Measurements from ENCODE around the gene PAGE2B. TPM values are rescaled to one million over a fixed set of nuclear protein-coding genes. Genes with fewer than 3 reads are reported as not detected.

PAGE2B gene
- total RNA-seq, 1 donor from 2014 or later: not detected

- H3K9ac ChIP-seq (ENCODE audit: low read length): no peak overlapping the region
- no peaks in the 10 kb centered on the region for H3K27me3 ChIP-seq (ENCODE audit: insufficient read depth, low read length)
- Mint-ChIP-seq H3K27ac (ENCODE audit: unreplicated experiment) (no peak overlapping the region), H3K9me3 (ENCODE audit: unreplicated experiment) (no peaks in the 10 kb centered on the region), H3K4me3 (ENCODE audit: unreplicated experiment) (no peak overlapping the region), H3K4me1 (ENCODE audit: low read depth, unreplicated experiment) (no peaks in the 10 kb centered on the region), H3K36me3 (ENCODE audit: low read depth, unreplicated experiment) (no peaks in the 10 kb centered on the region), H3K27me3 (ENCODE audit: low read depth, unreplicated experiment) (peaks cover 3% of the 10 kb centered on the region)
- H3K27ac ChIP-seq (ENCODE audit: low read depth, low read length): no peak overlapping the region
- no peak overlapping the region for H3K4me2 ChIP-seq (ENCODE audit: low read length)
- H3K36me3 ChIP-seq (ENCODE audit: insufficient read depth, low read length): no peaks in the 10 kb centered on the region
- no peak for DNase-seq (ENCODE audit: low read depth)
- H4K20me1 ChIP-seq (ENCODE audit: insufficient read depth, low read length): no peaks in the 10 kb centered on the region
- no peak overlapping the region for H2AFZ ChIP-seq (ENCODE audit: low read depth, low read length)
- H3K9me3 ChIP-seq (ENCODE audit: insufficient read depth, low read depth, low read length): no peaks in the 10 kb centered on the region
- TF ChIP-seq EZH2 (IDR thresholded peaks at IDR 0.05; ENCODE audit: insufficient read depth, low read length) (no peak), CTCF (IDR thresholded peaks at IDR 0.05; ENCODE audit: insufficient read depth, low read depth, low read length) (no peak)
- FAIRE-seq: no peak
- H3K4me3 ChIP-seq (ENCODE audit: insufficient read depth, low read depth, low read length): no peak overlapping the region
- no peaks in the 10 kb centered on the region for H3K79me2 ChIP-seq (ENCODE audit: insufficient read depth, low read length)
- H3K4me1 ChIP-seq (ENCODE audit: insufficient read depth, low read length): no peaks in the 10 kb centered on the region
Observed at GRCh38 chrX:55099162-55099561, 24.3 kb downstream of the PAGE2B start.

- H3K27me3 ChIP-seq (ENCODE audit: insufficient read depth, low read length): no peaks in the 10 kb centered on the region
- H3K27ac ChIP-seq (ENCODE audit: low read depth, low read length): no peak overlapping the region
- DNase-seq (ENCODE audit: low read depth) (no peak), FAIRE-seq (no peak)
- Mint-ChIP-seq H3K27ac (ENCODE audit: unreplicated experiment) (no peak overlapping the region), H3K4me1 (ENCODE audit: low read depth, unreplicated experiment) (no peaks in the 10 kb centered on the region), H3K9me3 (ENCODE audit: unreplicated experiment) (no peaks in the 10 kb centered on the region), H3K4me3 (ENCODE audit: unreplicated experiment) (no peak overlapping the region), H3K36me3 (ENCODE audit: low read depth, unreplicated experiment) (no peaks in the 10 kb centered on the region), H3K27me3 (ENCODE audit: low read depth, unreplicated experiment) (peaks cover 3% of the 10 kb centered on the region)
- H3K4me3 ChIP-seq (ENCODE audit: insufficient read depth, low read depth, low read length): no peak overlapping the region
- H3K79me2 ChIP-seq (ENCODE audit: insufficient read depth, low read length): no peaks in the 10 kb centered on the region
- TF ChIP-seq CTCF (IDR thresholded peaks at IDR 0.05; ENCODE audit: insufficient read depth, low read depth, low read length) (no peak), EZH2 (IDR thresholded peaks at IDR 0.05; ENCODE audit: insufficient read depth, low read length) (no peak)
- no peak overlapping the region for H2AFZ ChIP-seq (ENCODE audit: low read depth, low read length)
- no peaks in the 10 kb centered on the region for H3K9me3 ChIP-seq (ENCODE audit: insufficient read depth, low read depth, low read length)
- H3K36me3 ChIP-seq (ENCODE audit: insufficient read depth, low read length): no peaks in the 10 kb centered on the region
- no peaks in the 10 kb centered on the region for H4K20me1 ChIP-seq (ENCODE audit: insufficient read depth, low read length)
- no peak overlapping the region for H3K4me2 ChIP-seq (ENCODE audit: low read length)
- no peak overlapping the region for H3K9ac ChIP-seq (ENCODE audit: low read length)
- H3K4me1 ChIP-seq (ENCODE audit: insufficient read depth, low read length): no peaks in the 10 kb centered on the region
Observed at GRCh38 chrX:55102754-55103153, 27.9 kb downstream of the PAGE2B start.

- FAIRE-seq (no peak), DNase-seq (ENCODE audit: low read depth) (no peak)
- H3K9me3 Mint-ChIP-seq (ENCODE audit: unreplicated experiment): no peaks in the 10 kb centered on the region
Observed at GRCh38 chrX:55107262-55107661, 32.4 kb downstream of the PAGE2B start.

More at GRCh38 chrX:55107262-55107661, 32.4 kb downstream of the PAGE2B start:
- H3K36me3 ChIP-seq (ENCODE audit: insufficient read depth, low read length): no peaks in the 10 kb centered on the region
- no peaks in the 10 kb centered on the region for H3K27me3 ChIP-seq (ENCODE audit: insufficient read depth, low read length)
- TF ChIP-seq EZH2 (IDR thresholded peaks at IDR 0.05; ENCODE audit: insufficient read depth, low read length) (no peak), CTCF (IDR thresholded peaks at IDR 0.05; ENCODE audit: insufficient read depth, low read depth, low read length) (no peak)
- H3K9me3 ChIP-seq (ENCODE audit: insufficient read depth, low read depth, low read length): no peaks in the 10 kb centered on the region
- no peaks in the 10 kb centered on the region for H3K79me2 ChIP-seq (ENCODE audit: insufficient read depth, low read length)
- Mint-ChIP-seq H3K27ac (ENCODE audit: unreplicated experiment) (no peak overlapping the region), H3K27me3 (ENCODE audit: low read depth, unreplicated experiment) (peaks cover 3% of the 10 kb centered on the region), H3K36me3 (ENCODE audit: low read depth, unreplicated experiment) (no peaks in the 10 kb centered on the region), H3K4me3 (ENCODE audit: unreplicated experiment) (no peak overlapping the region), H3K4me1 (ENCODE audit: low read depth, unreplicated experiment) (no peaks in the 10 kb centered on the region)
- no peak overlapping the region for H3K9ac ChIP-seq (ENCODE audit: low read length)
- H3K4me3 ChIP-seq (ENCODE audit: insufficient read depth, low read depth, low read length): no peak overlapping the region
- H4K20me1 ChIP-seq (ENCODE audit: insufficient read depth, low read length): no peaks in the 10 kb centered on the region
- no peak overlapping the region for H2AFZ ChIP-seq (ENCODE audit: low read depth, low read length)
- no peak overlapping the region for H3K4me2 ChIP-seq (ENCODE audit: low read length)
- no peaks in the 10 kb centered on the region for H3K4me1 ChIP-seq (ENCODE audit: insufficient read depth, low read length)
- H3K27ac ChIP-seq (ENCODE audit: low read depth, low read length): no peak overlapping the region

All from astrocyte (in vitro differentiated cells and primary cell).